Fibroblast of skin of right biceps (primary cell): Measurements from ENCODE around the gene CPLX3.

Experiments used
- DNase-seq: peaks from one replicate; pipeline ENCODE4 v3.0.0-alpha.2; 2013

Gene CPLX3

GRCh38 chr15:74807282-74807681, 19.1 kb upstream of the CPLX3 start:
- DNase-seq, result no peak

DNA sequence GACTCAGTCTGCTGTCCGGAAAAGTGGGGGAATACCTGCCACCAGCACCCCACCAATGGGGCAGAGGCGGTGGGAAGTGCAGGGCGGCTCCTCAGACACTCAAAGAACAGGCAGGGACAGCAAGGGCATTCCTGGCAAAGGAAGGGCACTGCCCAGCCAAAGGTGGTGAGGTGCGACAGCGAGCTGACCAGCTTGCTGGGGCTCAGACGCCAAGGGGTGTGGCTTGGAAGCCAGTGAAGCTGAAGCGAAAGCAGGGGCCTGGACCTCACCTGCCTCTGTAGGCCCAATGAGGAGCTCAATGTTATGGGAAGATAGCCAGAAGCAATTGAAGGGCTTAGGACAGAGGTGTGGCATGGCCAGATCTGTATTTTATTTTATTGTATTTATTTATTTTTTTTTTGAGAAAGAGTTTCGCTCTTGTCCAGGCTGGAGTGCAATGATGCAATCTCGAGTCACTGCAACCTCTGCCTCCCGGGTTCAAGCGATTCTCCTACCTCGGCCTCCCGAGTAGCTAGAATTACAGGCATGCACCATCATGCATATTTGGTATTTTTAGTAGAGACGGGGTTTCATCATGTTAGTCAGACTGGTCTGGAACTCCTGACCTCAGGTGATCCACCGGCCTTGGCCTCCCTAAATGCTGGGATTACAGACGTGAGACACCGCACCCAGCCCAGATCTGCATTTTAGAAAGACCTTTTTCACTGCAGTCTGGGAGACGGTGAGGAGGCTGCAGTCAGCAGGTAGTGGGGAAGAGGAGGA, 18.2 kb upstream of the CPLX3 start:
- DNase-seq, result no peak

DNA sequence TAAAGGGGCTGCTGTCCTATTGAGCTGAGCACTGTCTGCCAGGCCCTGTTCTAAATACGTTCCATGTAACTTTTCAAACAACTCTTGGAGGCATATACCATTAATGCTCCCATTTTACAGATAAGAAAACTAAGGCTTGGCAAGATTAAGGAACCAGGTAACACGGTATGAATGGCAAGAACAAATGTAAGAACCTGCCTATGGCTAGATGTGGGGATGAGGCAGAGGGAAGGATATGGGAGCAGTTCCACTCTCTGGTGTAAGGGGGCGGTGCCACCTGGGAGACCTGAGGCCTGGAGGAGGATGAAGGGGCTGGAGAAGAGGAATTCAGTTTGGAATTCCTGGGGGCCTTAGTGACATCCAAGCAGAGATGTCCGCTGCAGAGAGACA, 17.6 kb upstream of the CPLX3 start:
- DNase-seq, result no peak

- DNase-seq, result no peak
Measured at GRCh38 chr15:74809242-74809641, 17.2 kb upstream of the CPLX3 start.

GRCh38 chr15:74809956-74810355, 16.5 kb upstream of the CPLX3 start:
- DNase-seq, result peak; percentile 47

- DNase-seq, result no peak
Measured at GRCh38 chr15:74812533-74812932, 13.9 kb upstream of the CPLX3 start, which contains the start of gene LMAN1L. Gene LMAN1L (plus strand): TSS chr15:74812835. CDS start chr15:74812855, 20 bp downstream.

DNA sequence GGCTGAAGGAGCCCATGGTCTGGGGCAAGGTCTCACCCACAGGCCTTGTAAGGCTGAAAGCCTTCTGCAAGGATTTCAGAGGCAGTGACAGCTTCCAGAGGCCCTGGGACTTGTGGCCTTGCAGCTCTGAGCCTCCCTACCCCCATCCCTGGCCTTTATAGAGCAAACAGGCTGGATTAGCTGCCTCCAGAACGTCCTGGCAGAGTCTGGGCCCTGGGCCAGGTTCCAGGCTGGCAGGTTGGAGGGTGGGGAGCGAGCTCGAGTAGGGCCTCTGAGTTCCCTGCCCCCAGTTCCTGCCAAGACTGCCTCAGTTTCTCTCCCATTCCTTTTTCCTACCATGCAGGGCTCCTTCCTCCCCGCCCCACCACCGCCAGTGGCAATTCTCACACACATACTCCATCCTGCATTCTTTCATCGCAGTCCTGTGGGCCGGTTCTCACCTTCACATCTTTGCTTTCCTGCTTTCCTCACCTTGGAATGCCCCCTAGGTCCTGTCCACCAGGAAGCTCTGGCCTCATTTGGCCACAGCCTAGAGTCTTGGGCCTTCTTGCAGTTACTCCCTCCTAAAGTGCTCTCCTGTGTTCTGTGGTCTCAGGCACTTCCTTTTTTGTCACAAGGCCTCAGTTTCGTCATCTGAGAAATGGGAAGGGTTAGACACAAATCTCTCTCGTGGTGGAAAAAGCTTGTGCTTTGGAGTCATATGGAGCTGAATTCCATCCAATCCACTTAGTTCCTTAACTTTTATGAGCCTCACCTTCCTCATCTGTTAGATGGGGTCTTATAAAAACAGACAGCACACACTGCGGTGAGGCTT, 11.1 kb upstream of the CPLX3 start:
- no peak for DNase-seq

- no peak for DNase-seq
Measured at GRCh38 chr15:74815961-74816360, 10.5 kb upstream of the CPLX3 start.

DNA sequence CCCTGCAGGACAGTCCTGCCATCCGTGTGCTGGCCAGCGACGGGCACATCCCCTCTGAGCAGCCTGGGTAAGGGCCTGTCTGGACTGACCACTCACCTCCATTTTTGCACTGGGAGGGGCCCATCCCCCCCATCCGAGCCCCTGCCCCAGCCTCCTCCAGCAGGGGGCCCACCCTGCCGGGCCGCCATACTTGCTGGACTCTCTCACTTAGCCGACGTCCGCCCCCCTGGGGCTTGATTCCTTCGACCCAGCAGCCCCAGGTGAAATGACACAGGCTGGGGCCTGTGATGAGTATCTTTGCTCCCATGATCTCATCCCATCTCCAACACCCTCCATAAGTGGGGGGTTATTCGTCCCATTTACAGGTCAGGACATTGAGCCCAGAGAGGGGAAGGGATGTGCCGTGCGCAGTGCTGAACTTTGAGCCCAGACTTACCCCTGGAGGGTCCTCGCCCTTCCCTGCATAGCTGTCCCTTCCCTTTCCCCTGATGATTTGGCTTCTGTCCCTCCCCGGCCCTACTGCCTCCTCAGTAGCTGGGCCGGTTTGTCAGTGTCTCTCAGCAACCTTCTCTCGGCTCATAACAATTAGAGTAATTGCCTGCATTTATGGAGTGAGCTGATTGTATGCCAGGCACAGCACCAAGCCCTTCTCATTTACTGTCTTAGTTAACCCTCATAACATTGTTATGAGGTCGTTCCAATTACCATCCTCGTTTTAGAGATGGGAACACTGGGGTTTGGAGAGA, 9.6 kb upstream of the CPLX3 start:
- no peak for DNase-seq

GRCh38 chr15:74817370-74817737, 9.1 kb upstream of the CPLX3 start:
- peak; percentile 13 for DNase-seq

GRCh38 chr15:74820056-74820455, 6.4 kb upstream of the CPLX3 start:
- no peak for DNase-seq

DNA sequence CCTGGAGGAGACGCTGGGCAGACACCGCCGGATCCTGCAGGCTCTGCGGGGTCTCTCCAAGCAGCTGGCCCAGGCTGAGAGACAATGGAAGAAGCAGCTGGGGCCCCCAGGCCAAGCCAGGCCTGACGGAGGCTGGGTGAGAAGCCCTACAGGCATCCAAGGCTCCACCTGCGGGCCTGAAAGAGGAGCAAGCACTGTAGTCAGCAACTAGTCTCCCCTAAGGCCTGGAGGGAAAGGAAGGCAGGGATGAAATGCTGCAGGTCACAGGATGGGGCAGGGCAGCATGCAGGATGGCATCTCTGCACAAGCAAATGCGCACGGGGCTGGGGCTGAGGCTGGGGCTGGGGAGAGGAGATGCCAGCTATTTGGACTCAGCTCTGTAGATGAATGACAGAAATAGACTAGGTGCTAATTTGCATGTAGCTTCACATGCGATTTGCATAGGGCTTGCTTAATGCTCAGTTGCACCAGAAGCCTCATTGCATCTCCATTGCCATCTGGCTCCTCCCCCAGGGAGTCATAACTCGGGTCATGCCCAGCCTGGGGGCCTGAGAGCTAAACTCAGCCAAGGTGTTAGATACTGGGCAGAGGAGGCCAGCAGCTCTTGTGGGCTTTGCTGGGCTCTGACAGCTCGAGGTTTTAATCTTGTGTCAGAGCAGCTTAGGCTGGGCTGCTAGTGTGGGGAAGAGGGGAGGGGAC, 5.2 kb upstream of the CPLX3 start:
- DNase-seq, result no peak

DNA sequence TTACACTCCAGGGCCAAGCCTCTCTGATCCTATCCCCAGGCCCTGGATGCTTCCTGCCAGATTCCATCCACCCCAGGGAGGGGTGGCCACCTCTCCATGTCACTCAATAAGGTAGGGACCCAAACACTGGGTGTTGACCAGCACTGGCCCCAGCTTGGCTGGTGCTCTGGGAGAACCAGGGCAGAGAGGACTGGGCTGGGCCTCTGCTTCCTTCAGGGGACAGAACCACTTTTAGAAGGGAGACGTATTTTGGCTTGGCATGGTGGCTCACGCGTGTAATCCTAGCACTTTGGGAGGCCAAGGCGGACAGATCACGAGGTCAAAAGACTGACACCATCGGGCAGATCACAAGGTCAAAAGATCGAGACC, 4.7 kb upstream of the CPLX3 start:
- DNase-seq, result no peak

GRCh38 chr15:74822233-74822632, 4.2 kb upstream of the CPLX3 start:
- DNase-seq, result no peak

DNA sequence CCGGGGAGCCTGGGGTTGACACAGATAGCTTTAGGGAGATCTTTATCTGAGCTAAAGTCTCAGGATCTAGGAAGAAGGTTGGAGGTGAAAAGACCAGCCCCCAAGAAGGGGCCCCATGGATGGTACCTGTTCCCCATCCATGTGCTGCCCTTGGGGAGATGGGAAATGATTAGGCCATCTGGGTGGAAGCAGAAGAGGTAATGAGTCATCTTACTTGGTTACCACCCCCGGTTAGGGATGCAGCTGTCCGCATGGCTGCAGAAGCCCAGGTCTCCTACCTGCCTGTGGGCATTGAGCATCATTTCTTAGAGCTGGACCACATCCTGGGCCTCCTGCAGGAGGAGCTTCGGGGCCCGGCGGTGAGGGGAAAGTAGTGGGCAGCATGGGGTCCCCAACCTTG, 3.1 kb upstream of the CPLX3 start:
- no peak for DNase-seq

DNA sequence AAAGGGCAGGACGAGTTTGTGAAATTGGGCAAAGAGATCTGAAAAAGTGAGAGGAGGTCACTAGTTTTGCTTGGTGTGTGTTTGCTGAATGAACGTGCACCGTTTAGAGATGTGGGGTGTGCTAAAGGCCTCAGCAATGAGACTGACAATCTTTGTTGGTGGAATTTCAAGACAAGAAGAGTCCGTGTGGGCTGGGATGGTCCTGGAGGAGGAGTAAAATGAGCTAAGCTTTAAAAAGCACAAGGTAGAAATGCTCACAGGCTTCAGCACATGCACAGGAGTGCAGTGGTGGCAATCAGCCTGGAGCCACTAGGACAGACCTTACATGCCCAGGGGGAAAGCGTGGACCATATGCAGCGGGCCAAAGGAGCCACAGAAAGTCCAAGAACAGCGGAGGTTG, 1.5 kb upstream of the CPLX3 start:
- DNase-seq, result no peak

- no peak for DNase-seq
Measured at GRCh38 chr15:74825866-74826265, 561 bp upstream of the CPLX3 start.

DNA sequence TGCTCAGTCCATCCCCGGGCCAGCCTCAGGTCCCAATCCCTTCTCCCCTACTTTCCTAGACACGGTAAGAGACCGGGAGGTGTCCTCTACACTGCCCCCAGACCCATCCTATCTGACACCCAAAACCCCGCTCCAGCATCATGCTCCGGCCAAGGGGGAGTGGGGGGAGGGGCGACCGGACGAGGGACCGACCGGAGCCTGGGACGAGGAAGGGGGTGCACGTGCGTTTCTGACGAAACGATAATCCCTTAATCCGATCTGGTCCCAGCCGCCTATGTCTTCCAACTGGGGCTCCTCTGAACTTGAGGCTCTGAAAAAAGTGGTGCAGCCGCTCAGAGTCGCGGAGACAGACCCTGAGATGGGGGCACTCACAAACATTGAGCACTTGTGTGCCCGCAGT, 494 bp downstream of the CPLX3 start:
- no peak for DNase-seq

GRCh38 chr15:74827614-74828013, 1.2 kb downstream of the CPLX3 start:
- no peak for DNase-seq

DNA sequence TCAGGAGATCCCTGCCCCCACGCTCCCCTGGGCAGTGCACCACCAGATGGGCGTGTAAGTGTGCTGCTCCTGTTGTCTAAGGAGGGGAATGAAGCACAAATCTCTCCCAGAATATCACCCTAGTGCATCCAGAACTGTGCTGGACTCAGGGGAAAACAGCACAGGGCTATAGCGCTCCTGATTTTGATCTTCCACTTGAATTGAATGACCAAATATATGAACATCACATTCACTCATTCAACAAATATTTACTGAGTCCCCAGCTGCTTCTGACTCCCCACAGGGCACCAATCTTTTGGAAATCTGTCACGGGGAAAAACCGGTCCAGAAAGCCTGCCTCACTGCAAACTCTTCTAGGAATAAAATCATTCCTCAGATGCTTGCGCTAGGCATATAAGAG, 2.4 kb downstream of the CPLX3 start:
- DNase-seq, result no peak

GRCh38 chr15:74829486-74829885, 3.1 kb downstream of the CPLX3 start:
- no peak for DNase-seq

- DNase-seq, result no peak
Measured at GRCh38 chr15:74829991-74830390, 3.6 kb downstream of the CPLX3 start.

- DNase-seq, result no peak
Measured at GRCh38 chr15:74830868-74831267, 4.4 kb downstream of the CPLX3 start.
